SKM-1 treated with dmso at 0.1 percent for 144 hours (cell line): ENCODE results near the gene SRD5A3.
A peak's percentile ranks its signal among the peaks of the same experiment; 100 is the strongest.

ENCODE experiments used
- DNase-seq: peaks from one replicate; lab custom pipeline; 2025; ENCODE audit not compliant: unreplicated experiment; lab: John Stamatoyannopoulos, UW

SRD5A3 gene

DNA sequence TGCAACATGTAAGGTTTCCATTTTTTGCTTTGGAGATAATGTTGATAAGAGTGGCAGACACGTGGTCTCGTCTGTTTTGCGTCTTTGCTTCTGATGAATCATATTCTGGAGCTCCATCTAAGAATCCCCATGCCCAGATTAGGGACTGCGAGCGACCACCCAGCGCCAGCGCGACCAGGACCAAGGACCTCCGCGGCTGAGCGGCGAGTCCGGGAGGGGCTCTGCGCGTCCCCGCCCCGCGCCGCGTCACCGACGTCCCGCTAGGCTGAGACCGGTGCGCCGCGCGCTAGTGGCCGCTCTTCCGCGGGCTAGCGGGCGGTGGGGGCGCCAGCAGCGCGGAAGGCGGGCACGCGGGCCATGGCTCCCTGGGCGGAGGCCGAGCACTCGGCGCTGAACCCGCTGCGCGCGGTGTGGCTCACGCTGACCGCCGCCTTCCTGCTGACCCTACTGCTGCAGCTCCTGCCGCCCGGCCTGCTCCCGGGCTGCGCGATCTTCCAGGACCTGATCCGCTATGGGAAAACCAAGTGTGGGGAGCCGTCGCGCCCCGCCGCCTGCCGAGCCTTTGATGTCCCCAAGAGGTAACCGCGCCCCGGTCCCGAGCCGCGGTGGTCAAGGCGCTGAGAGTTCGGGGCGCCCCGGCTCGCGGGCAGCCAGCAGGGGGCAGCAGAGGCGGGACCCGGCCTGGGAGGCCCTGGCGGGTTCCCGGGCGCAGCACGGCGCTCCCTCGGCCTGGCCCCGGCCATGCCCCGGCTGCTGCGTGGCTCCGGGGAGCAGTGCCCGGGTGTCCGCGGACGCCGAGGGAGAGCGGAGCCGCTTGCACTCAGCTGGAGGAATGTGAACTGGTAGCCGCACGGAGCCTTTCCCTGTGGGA, at the start of gene SRD5A3:
Gene SRD5A3 (plus strand): TSS at position 263 of the 871 bp plus-strand sequence. CDS start 95 bp downstream, at position 358.
- DNase-seq: peak; percentile 75

- DNase-seq: no peak
Measured at GRCh38 chr4:55297346-55297745, 48.7 kb upstream of the SRD5A3 start.

- DNase-seq: no peak
Measured at GRCh38 chr4:55303760-55304165, 42.3 kb upstream of the SRD5A3 start.

- no peak for DNase-seq
Measured at GRCh38 chr4:55304303-55304702, 41.7 kb upstream of the SRD5A3 start.

GRCh38 chr4:55308071-55308470, 38.0 kb upstream of the SRD5A3 start:
- DNase-seq: no peak

- DNase-seq: no peak
Measured at GRCh38 chr4:55311792-55312488, 34.1 kb upstream of the SRD5A3 start.

GRCh38 chr4:55312489-55313101, 33.4 kb upstream of the SRD5A3 start:
- peak; percentile 28 for DNase-seq

- DNase-seq: no peak
Measured at GRCh38 chr4:55314141-55314820, 31.8 kb upstream of the SRD5A3 start.

- DNase-seq: no peak
Measured at GRCh38 chr4:55318175-55319129, 27.6 kb upstream of the SRD5A3 start.

- peak; percentile 82 for DNase-seq
Measured at GRCh38 chr4:55321707-55322264, 24.3 kb upstream of the SRD5A3 start.

DNA sequence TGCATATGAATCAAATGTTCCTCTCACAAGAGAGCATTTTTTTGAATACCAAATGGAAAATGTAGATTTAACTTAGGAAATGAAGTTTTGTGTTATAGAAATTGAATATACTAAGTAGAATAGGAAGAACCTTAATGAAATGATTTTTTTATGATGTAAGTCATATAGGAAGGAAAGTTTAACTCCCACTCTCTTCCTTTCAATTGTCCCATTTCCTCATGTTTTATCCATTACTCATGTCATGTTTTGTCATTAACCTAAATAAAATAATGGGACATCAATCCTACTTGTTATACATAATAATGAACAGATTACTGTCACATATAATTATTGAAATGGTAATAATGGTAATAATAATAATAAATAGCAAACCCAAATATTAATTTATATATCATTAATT, 22.7 kb upstream of the SRD5A3 start:
- no peak for DNase-seq

- no peak for DNase-seq
Measured at GRCh38 chr4:55326629-55327028, 19.4 kb upstream of the SRD5A3 start.

- DNase-seq: no peak
Measured at GRCh38 chr4:55329012-55329411, 17.0 kb upstream of the SRD5A3 start.

- peak; percentile 21 for DNase-seq
Measured at GRCh38 chr4:55330241-55330640, 15.8 kb upstream of the SRD5A3 start.

GRCh38 chr4:55336138-55337034, 9.7 kb upstream of the SRD5A3 start:
- DNase-seq: no peak

DNA sequence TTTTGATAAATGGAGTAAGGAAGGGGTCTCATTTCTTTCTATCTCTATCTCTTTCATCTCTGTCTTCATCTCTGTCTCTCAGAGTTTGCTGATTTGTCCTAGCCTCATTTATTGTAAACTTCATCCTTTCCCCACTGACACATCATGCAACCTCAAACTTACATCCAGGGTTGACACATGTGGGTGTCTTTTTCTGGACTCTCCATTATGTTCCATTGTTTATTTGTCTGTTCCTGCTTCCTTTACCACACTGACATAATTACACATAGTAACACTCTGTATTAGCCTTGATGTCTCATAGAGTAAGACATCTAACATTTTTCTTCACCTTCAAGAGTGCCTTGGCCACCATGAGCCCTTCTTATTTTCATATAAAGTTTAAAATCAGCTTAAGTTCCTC, 8.1 kb upstream of the SRD5A3 start:
- DNase-seq: no peak

DNA sequence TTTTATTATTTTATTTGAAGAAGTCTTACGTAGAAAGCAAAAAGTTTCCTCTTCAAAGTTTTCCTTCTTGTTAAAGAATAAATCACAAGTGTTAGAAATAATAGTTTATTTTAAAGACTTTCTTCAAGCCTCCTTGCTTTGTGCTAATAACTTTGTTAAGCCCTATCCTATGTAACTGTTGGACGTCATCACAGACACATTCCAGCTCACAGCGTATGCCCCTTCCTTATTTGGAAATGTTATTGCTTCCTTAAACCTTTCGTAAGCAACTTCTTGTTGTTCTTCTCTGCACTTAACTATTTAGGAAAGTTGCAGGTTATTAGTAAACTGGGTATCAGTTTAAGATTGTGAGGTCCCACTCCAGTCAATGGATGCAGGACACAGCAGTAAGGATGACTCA, 7.6 kb upstream of the SRD5A3 start:
- no peak for DNase-seq

- no peak for DNase-seq
Measured at GRCh38 chr4:55340266-55340665, 5.8 kb upstream of the SRD5A3 start.

DNA sequence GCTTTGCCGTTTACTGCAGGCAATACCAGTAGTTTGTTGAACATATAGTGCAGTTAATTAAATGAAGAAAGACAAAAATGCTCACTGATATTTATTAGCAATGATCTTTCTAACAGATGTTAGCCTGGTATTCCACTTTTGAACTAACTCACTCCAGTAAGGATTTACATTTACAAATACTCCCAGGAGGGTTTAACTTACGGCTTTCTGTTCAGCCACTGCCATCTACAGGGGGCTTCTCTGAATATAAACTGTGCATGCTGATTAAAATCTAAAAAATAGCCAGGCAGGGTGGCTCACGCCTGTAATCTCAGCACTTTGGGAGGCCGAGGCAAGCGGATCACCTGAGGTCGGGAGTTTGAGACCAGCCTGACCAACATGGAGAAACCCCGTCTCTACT, 2.2 kb upstream of the SRD5A3 start:
- DNase-seq: no peak
